A673 (cell line): ENCODE measurements around the gene SLC39A12.

Source experiments
- EZH2 ChIP-seq: fragments of 200-600 bp; sonication (generic); IDR thresholded peaks from 2 replicates; pipeline ENCODE4 v1.6.1; 2017; ENCODE audit warnings: borderline replicate concordance, low read depth, mild to moderate bottlenecking, mixed read lengths, antibody characterized with exemption, low read length; ENCODE audit not compliant: poor library complexity, severe bottlenecking
- TF ChIP-seq, protein P1 (sequence below): fragments of 300-800, 200-600 bp; sonication (generic); conservative IDR thresholded peaks from 2 replicates; pipeline ENCODE4 v1.5.1; 2017; ENCODE audit warnings: low read depth, mild to moderate bottlenecking, antibody characterized with exemption, low read length, moderate library complexity, mixed read lengths

DNA sequence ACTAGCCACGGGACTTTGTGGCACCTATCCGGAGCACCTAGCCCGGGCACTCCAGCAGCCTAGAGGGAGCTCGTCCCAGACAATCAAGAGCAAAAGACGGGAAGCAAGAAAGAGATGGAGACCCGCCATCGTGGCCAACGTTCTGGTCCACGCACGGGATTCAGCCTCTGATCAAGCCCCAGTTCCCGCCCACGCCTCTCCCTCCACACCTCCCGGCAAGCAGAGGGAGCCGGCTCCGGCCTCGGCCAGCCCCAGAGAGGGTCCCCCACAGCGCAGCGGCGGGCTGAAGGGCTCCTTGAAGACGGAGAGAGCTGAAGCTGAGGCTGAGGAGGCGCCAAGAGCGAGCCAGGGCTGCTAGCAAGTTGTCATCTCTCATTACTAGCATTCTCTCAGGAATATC, 992 bp upstream of the SLC39A12 start:
- TF ChIP-seq, protein P1, sequence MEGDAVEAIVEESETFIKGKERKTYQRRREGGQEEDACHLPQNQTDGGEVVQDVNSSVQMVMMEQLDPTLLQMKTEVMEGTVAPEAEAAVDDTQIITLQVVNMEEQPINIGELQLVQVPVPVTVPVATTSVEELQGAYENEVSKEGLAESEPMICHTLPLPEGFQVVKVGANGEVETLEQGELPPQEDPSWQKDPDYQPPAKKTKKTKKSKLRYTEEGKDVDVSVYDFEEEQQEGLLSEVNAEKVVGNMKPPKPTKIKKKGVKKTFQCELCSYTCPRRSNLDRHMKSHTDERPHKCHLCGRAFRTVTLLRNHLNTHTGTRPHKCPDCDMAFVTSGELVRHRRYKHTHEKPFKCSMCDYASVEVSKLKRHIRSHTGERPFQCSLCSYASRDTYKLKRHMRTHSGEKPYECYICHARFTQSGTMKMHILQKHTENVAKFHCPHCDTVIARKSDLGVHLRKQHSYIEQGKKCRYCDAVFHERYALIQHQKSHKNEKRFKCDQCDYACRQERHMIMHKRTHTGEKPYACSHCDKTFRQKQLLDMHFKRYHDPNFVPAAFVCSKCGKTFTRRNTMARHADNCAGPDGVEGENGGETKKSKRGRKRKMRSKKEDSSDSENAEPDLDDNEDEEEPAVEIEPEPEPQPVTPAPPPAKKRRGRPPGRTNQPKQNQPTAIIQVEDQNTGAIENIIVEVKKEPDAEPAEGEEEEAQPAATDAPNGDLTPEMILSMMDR = no peak
- no peak for TF ChIP-seq EZH2
